Measurements from ENCODE around the gene ARL11.

DNA sequence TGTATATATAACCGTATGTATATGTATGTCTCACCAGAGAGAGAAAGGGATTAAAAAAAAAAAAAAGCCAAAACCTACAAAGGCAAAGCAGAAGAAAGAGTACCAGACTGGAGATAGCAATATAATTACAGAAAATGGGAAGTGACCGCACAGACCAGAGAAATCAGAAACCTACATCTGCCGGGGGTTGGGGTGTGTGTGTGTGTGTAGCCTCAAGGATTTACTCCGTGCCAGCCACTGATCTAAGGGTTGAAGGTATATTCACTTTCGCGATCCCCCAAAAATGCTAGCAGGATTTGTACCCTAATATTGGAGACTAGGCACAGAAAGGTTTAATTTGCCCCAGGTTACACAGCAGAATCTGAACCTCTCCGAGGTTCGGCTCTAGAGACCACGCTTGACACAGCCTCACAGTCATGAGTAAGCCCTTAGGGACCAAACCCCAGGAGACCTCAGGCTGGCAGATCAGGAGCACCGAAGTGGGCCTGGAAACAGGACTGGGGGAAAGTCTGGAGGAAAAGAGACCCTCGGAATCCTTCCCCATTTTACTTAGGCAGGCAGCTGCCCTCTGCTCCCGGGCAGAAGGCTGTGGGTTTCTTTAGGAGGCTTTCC lies 14.8 kb downstream of the ARL11 start:
- TF ChIP-seq POLR2A (IDR thresholded peaks at IDR 0.05), result no peak
- TF ChIP-seq, protein P1, sequence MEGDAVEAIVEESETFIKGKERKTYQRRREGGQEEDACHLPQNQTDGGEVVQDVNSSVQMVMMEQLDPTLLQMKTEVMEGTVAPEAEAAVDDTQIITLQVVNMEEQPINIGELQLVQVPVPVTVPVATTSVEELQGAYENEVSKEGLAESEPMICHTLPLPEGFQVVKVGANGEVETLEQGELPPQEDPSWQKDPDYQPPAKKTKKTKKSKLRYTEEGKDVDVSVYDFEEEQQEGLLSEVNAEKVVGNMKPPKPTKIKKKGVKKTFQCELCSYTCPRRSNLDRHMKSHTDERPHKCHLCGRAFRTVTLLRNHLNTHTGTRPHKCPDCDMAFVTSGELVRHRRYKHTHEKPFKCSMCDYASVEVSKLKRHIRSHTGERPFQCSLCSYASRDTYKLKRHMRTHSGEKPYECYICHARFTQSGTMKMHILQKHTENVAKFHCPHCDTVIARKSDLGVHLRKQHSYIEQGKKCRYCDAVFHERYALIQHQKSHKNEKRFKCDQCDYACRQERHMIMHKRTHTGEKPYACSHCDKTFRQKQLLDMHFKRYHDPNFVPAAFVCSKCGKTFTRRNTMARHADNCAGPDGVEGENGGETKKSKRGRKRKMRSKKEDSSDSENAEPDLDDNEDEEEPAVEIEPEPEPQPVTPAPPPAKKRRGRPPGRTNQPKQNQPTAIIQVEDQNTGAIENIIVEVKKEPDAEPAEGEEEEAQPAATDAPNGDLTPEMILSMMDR (IDR thresholded peaks at IDR 0.05), result no peak

All from Peyer's patch (tissue), 4 donors.